Ascending aorta (tissue), 2 donors: ENCODE data around the gene ASPA. TPM values are rescaled to one million over a fixed set of nuclear protein-coding genes. Genes with fewer than 3 reads are reported as not detected.

Experiments
- DNase-seq, 2 donors: peaks; one replicate each; pipeline ENCODE4 v3.0.0-alpha.2; 2019; ENCODE audit warnings: low spot score in 2 of 2
- H3K27ac ChIP-seq, 2 donors: fragments of 200-600 bp; sonication (generic); one replicate each; pipeline ENCODE4 v1.5.1; 2016 to 2017; ENCODE audit warnings: mild to moderate bottlenecking in 1 of 2
- H3K27me3 ChIP-seq: fragments of 200-600 bp; sonication (generic); one replicate; pipeline ENCODE4 v1.5.1; 2017
- H3K36me3 ChIP-seq, 2 donors: fragments of 200-600 bp; sonication (generic); one replicate each; pipeline ENCODE4 v1.5.1; 2016
- H3K4me1 ChIP-seq, 2 donors: fragments of 200-600 bp; sonication (generic); one replicate each; pipeline ENCODE4 v1.5.1; 2016 to 2017; ENCODE audit warnings: mild to moderate bottlenecking in 1 of 2
- H3K4me3 ChIP-seq, 2 donors: fragments of 200-600 bp; sonication (generic); one replicate each; pipeline ENCODE4 v1.5.1; 2016 to 2017; ENCODE audit warnings: mild to moderate bottlenecking in 1 of 2
- H3K9me3 ChIP-seq, 2 donors: fragments of 200-600 bp; sonication (generic); one replicate each; pipeline ENCODE4 v1.5.1; 2016
- CTCF ChIP-seq, 3 experiments: fragments of 200-600 bp in 2 of 3; fragments of 450-650 bp in 1 of 3; sonication (generic) in 2 of 3; IDR thresholded peaks; one replicate each; pipeline ENCODE4 v1.5.1; 2016 to 2019; ENCODE audit warnings: antibody characterized with exemption in 3 of 3, mild to moderate bottlenecking in 1 of 3, moderate library complexity in 1 of 3
- intact Hi-C: fragments of 100-400 bp; cut with DNase I; formaldehyde crosslinking; loops from one replicate; pipeline ENCODE4 v1.15.1; 2023
- total RNA-seq: library from RNA; depleted of rRNA; stranded (reverse); fragments of >200 nt; gene quantifications from one replicate; pipeline ENCODE4 v1.1.0, GENCODE V29; 2016

The ASPA gene
- total RNA-seq, 1 donor from 2014 or later: 0.11 TPM

GRCh38 chr17:3542410-3543088 lies 66.8 kb downstream of the ASPA start:
- intact Hi-C loops: no loop called here
- H3K27ac ChIP-seq: no peak overlapping the region
- H3K4me3 ChIP-seq: no peak overlapping the region
- no peak for TF ChIP-seq CTCF (IDR thresholded peaks at IDR 0.05)
- no peaks in the 10 kb centered on the region for H3K27me3 ChIP-seq
- H3K4me1 ChIP-seq: no peaks in the 10 kb centered on the region
- no peaks in the 10 kb centered on the region for H3K36me3 ChIP-seq
- no peaks in the 10 kb centered on the region for H3K9me3 ChIP-seq
- no peak for DNase-seq

GRCh38 chr17:3543453-3543852 lies 67.7 kb downstream of the ASPA start:
- H3K27ac ChIP-seq: no peak overlapping the region
- H3K36me3 ChIP-seq: no peaks in the 10 kb centered on the region
- no peaks in the 10 kb centered on the region for H3K4me1 ChIP-seq
- no peaks in the 10 kb centered on the region for H3K27me3 ChIP-seq
- no peak for TF ChIP-seq CTCF (IDR thresholded peaks at IDR 0.05)
- intact Hi-C loops: no loop called here
- H3K4me3 ChIP-seq: no peak overlapping the region
- no peak for DNase-seq
- H3K9me3 ChIP-seq: no peaks in the 10 kb centered on the region

GRCh38 chr17:3544365-3544764 lies 68.6 kb downstream of the ASPA start:
- Histone ChIP-seq H3K27ac (no peak overlapping the region), H3K4me1 (no peaks in the 10 kb centered on the region), H3K36me3 (no peaks in the 10 kb centered on the region), H3K27me3 (no peaks in the 10 kb centered on the region), H3K9me3 (no peaks in the 10 kb centered on the region), H3K4me3 (no peak overlapping the region)
- no peak for DNase-seq
- intact Hi-C loops: no loop called here
- TF ChIP-seq CTCF (IDR thresholded peaks at IDR 0.05): no peak

- no peaks in the 10 kb centered on the region for H3K9me3 ChIP-seq
- intact Hi-C loops: no loop called here
- no peak for DNase-seq
- no peak for TF ChIP-seq CTCF (IDR thresholded peaks at IDR 0.05)
- no peak overlapping the region for H3K4me3 ChIP-seq
- no peak overlapping the region for H3K27ac ChIP-seq
- H3K4me1 ChIP-seq: no peaks in the 10 kb centered on the region
- no peaks in the 10 kb centered on the region for H3K36me3 ChIP-seq
- no peaks in the 10 kb centered on the region for H3K27me3 ChIP-seq
Observed at GRCh38 chr17:3545151-3545550, 69.4 kb downstream of the ASPA start.

- intact Hi-C loops: no loop called here
- no peaks in the 10 kb centered on the region for H3K36me3 ChIP-seq
- no peak for TF ChIP-seq CTCF (IDR thresholded peaks at IDR 0.05)
- no peaks in the 10 kb centered on the region for H3K4me1 ChIP-seq
- no peak overlapping the region for H3K4me3 ChIP-seq
- H3K27ac ChIP-seq: no peak overlapping the region
- H3K9me3 ChIP-seq: no peaks in the 10 kb centered on the region
- no peak for DNase-seq
- H3K27me3 ChIP-seq: no peaks in the 10 kb centered on the region
Observed at GRCh38 chr17:3546521-3546920, 70.7 kb downstream of the ASPA start.

GRCh38 chr17:3546997-3547396 lies 71.2 kb downstream of the ASPA start:
- H3K4me1 ChIP-seq: no peaks in the 10 kb centered on the region
- no peak for DNase-seq
- no peaks in the 10 kb centered on the region for H3K27me3 ChIP-seq
- no peaks in the 10 kb centered on the region for H3K9me3 ChIP-seq
- H3K36me3 ChIP-seq: no peaks in the 10 kb centered on the region
- H3K27ac ChIP-seq: no peak overlapping the region
- H3K4me3 ChIP-seq: no peak overlapping the region
- intact Hi-C loops: no loop called here
- no peak for TF ChIP-seq CTCF (IDR thresholded peaks at IDR 0.05)
